SKM-1 (cell line): ENCODE results near the gene ADAMTS17.

ENCODE experiments used
- DNase-seq: peaks from one replicate; lab custom pipeline; 2025; ENCODE audit not compliant: unreplicated experiment; lab: John Stamatoyannopoulos, UW

ADAMTS17 gene

GRCh38 chr15:100141311-100142001 lies 200.3 kb downstream of the ADAMTS17 start:
- DNase-seq: no peak

GRCh38 chr15:100140527-100141308 lies 201.1 kb downstream of the ADAMTS17 start:
- peak; percentile 6 for DNase-seq

- DNase-seq: no peak
Measured at GRCh38 chr15:100134586-100134985, 207.2 kb downstream of the ADAMTS17 start.

GRCh38 chr15:100134089-100134583 lies 207.6 kb downstream of the ADAMTS17 start:
- DNase-seq: no peak

GRCh38 chr15:100133001-100133400 lies 208.8 kb downstream of the ADAMTS17 start:
- DNase-seq: no peak

GRCh38 chr15:100132309-100132708 lies 209.5 kb downstream of the ADAMTS17 start:
- no peak for DNase-seq

- DNase-seq: no peak
Measured at GRCh38 chr15:100131321-100132224, 210.2 kb downstream of the ADAMTS17 start.

- DNase-seq: no peak
Measured at GRCh38 chr15:100129677-100130076, 212.1 kb downstream of the ADAMTS17 start.

GRCh38 chr15:100125401-100126191 lies 216.2 kb downstream of the ADAMTS17 start:
- DNase-seq: no peak

- no peak for DNase-seq
Measured at GRCh38 chr15:100124936-100125335, 216.8 kb downstream of the ADAMTS17 start.

GRCh38 chr15:100124361-100124760 lies 217.4 kb downstream of the ADAMTS17 start:
- no peak for DNase-seq

GRCh38 chr15:100123611-100124010 lies 218.2 kb downstream of the ADAMTS17 start:
- DNase-seq: no peak

- DNase-seq: no peak
Measured at GRCh38 chr15:100121285-100121684, 220.5 kb downstream of the ADAMTS17 start.

- peak; percentile 39 for DNase-seq
Measured at GRCh38 chr15:100120111-100120510, 221.7 kb downstream of the ADAMTS17 start.

GRCh38 chr15:100118546-100118945 lies 223.2 kb downstream of the ADAMTS17 start:
- no peak for DNase-seq

- DNase-seq: no peak
Measured at GRCh38 chr15:100116416-100117190, 225.2 kb downstream of the ADAMTS17 start.

GRCh38 chr15:100115711-100116090 lies 226.1 kb downstream of the ADAMTS17 start:
- DNase-seq: no peak

- DNase-seq: no peak
Measured at GRCh38 chr15:100115066-100115710, 226.6 kb downstream of the ADAMTS17 start.

GRCh38 chr15:100114571-100114970 lies 227.2 kb downstream of the ADAMTS17 start:
- DNase-seq: no peak
